Measurements from ENCODE around the gene EEF1AKMT1.
A peak's percentile ranks its signal among the peaks of the same experiment; 100 is the strongest.

EEF1AKMT1 gene

GRCh38 chr13:20718958-20719566 lies 54.7 kb downstream of the EEF1AKMT1 start:
- DNase-seq (ENCODE audit: low spot score): no peak

- no peak for DNase-seq (ENCODE audit: low spot score)
Measured at GRCh38 chr13:20717581-20718542, 55.9 kb downstream of the EEF1AKMT1 start.

GRCh38 chr13:20716951-20717350 lies 56.8 kb downstream of the EEF1AKMT1 start:
- no peak for DNase-seq (ENCODE audit: low spot score)

- DNase-seq (ENCODE audit: low spot score): no peak
Measured at GRCh38 chr13:20715330-20715712, 58.4 kb downstream of the EEF1AKMT1 start.

GRCh38 chr13:20714563-20715329 lies 59.0 kb downstream of the EEF1AKMT1 start:
- DNase-seq (ENCODE audit: low spot score): no peak

- DNase-seq (ENCODE audit: low spot score): no peak
Measured at GRCh38 chr13:20714161-20714560, 59.6 kb downstream of the EEF1AKMT1 start.

GRCh38 chr13:20713751-20714150 lies 60.0 kb downstream of the EEF1AKMT1 start:
- DNase-seq (ENCODE audit: low spot score): no peak

- no peak for DNase-seq (ENCODE audit: low spot score)
Measured at GRCh38 chr13:20713014-20713376, 60.8 kb downstream of the EEF1AKMT1 start.

GRCh38 chr13:20711301-20712044 lies 62.3 kb downstream of the EEF1AKMT1 start:
- DNase-seq (ENCODE audit: low spot score): no peak

GRCh38 chr13:20709782-20710181 lies 64.0 kb downstream of the EEF1AKMT1 start:
- no peak for DNase-seq (ENCODE audit: low spot score)

- no peak for DNase-seq (ENCODE audit: low spot score)
Measured at GRCh38 chr13:20709369-20709768, 64.4 kb downstream of the EEF1AKMT1 start.

GRCh38 chr13:20708216-20708615 lies 65.5 kb downstream of the EEF1AKMT1 start:
- no peak for DNase-seq (ENCODE audit: low spot score)

GRCh38 chr13:20706661-20707060 lies 67.1 kb downstream of the EEF1AKMT1 start:
- DNase-seq (ENCODE audit: low spot score): no peak

GRCh38 chr13:20704459-20705069 lies 69.2 kb downstream of the EEF1AKMT1 start:
- no peak for DNase-seq (ENCODE audit: low spot score)

GRCh38 chr13:20703780-20704458 lies 69.8 kb downstream of the EEF1AKMT1 start:
- DNase-seq (ENCODE audit: low spot score): peak; percentile 70

GRCh38 chr13:20702915-20703779 lies 70.6 kb downstream of the EEF1AKMT1 start, which contains the start of gene IL17D:
Gene IL17D (plus strand): TSS chr13:20703699. CDS start chr13:20704002, 303 bp downstream.
- no peak for DNase-seq (ENCODE audit: low spot score)

GRCh38 chr13:20702530-20702914 lies 71.2 kb downstream of the EEF1AKMT1 start:
- DNase-seq (ENCODE audit: low spot score): no peak

- DNase-seq (ENCODE audit: low spot score): no peak
Measured at GRCh38 chr13:20701461-20701860, 72.3 kb downstream of the EEF1AKMT1 start.

GRCh38 chr13:20700288-20700687 lies 73.5 kb downstream of the EEF1AKMT1 start:
- DNase-seq (ENCODE audit: low spot score): no peak

GRCh38 chr13:20699715-20700114 lies 74.0 kb downstream of the EEF1AKMT1 start:
- no peak for DNase-seq (ENCODE audit: low spot score)

All from kidney capillary endothelial cell (primary cell).